ENCODE results near the gene FAHD2A.

- TF ChIP-seq CTCF (IDR thresholded peaks at IDR 0.05): no peak
- TF ChIP-seq POLR2A (IDR thresholded peaks at IDR 0.05): no peak
These were observed 10.7 kb upstream of the FAHD2A start for GRCh38 chr2:95391641-95392310.
